ENCODE data around the gene PCTP. TPM values are rescaled to one million over a fixed set of nuclear protein-coding genes. Genes with fewer than 3 reads are reported as not detected.

PCTP gene
- total RNA-seq, 1 donor from 2014 or later = 78.1 TPM

GRCh38 chr17:55765472-55765871 is 14.6 kb downstream of the PCTP start:
- Mint-ChIP-seq H3K4me1 (ENCODE audit: unreplicated experiment) (peaks cover 40% of the 10 kb centered on the region), H3K9me3 (ENCODE audit: unreplicated experiment) (no peaks in the 10 kb centered on the region), H3K27me3 (ENCODE audit: unreplicated experiment) (peaks cover 5% of the 10 kb centered on the region), H3K27ac (ENCODE audit: unreplicated experiment) (no peak overlapping the region), H3K36me3 (ENCODE audit: low read depth, unreplicated experiment) (peaks cover 23% of the 10 kb centered on the region), H3K4me3 (ENCODE audit: unreplicated experiment) (no peak overlapping the region)
- no peak for TF ChIP-seq CTCF (IDR thresholded peaks at IDR 0.05; ENCODE audit: unreplicated experiment)
- DNase-seq (ENCODE audit: low spot score) = no peak

DNA sequence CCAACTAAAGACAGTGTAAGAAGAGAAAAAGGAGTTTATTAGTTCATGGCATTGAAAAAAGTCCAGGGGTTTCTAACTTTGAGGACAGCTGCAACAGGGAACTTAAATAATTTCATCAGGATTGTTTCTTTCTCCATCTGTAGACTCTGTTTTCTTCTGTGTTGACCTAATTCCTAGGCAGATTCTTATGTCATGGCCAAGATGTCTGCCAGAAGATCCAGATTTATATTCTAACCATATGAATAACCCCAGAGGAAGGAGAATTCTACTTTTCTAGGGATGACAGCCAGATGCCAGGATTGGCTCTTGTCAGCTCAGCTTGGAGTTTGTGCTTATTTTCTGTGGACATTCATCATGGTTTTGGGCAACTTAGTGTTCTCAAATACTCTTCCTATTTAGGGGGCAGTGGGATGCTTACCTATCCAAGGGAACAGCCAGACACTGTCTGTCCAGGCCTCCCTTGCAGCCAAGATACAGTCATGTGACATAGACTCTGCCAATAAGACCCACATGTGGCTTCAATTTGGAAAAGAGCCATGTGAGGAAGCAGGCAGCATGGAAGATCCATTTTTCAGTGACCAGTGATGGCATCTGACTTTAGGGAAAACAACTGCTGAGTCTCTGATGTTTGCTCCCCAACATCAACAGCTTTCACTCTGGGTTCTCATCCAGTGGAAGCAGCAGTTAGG is 18.2 kb downstream of the PCTP start:
- DNase-seq (ENCODE audit: low spot score) = no peak
- peaks cover 3% of the 10 kb centered on the region for H3K27me3 Mint-ChIP-seq (ENCODE audit: unreplicated experiment)
- no peak overlapping the region for H3K4me3 Mint-ChIP-seq (ENCODE audit: unreplicated experiment)
- no peaks in the 10 kb centered on the region for H3K9me3 Mint-ChIP-seq (ENCODE audit: unreplicated experiment)
- H3K27ac Mint-ChIP-seq (ENCODE audit: unreplicated experiment) = no peak overlapping the region
- peaks cover 14% of the 10 kb centered on the region for H3K4me1 Mint-ChIP-seq (ENCODE audit: unreplicated experiment)
- H3K36me3 Mint-ChIP-seq (ENCODE audit: low read depth, unreplicated experiment) = peaks cover 29% of the 10 kb centered on the region
- no peak for TF ChIP-seq CTCF (IDR thresholded peaks at IDR 0.05; ENCODE audit: unreplicated experiment)

DNA sequence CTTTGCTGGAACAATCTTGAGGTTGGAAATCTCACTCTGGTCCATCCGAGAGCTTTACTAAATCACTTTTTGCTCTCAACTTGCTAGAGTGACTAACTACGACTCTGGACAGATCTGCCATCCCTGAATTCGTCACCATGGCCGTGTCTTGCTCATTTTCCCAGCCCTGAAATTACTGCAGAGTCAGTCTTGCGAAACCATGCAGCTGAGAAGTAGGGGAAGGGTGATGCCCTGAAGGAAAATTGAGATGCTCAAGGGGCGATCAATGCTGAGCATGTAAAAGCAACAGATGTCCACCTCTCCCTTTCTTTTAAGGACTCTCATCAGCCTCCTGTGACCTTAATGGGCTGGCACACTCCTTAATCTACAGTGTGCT is 18.8 kb downstream of the PCTP start:
- H3K36me3 Mint-ChIP-seq (ENCODE audit: low read depth, unreplicated experiment) = peaks cover 29% of the 10 kb centered on the region
- DNase-seq (ENCODE audit: low spot score) = no peak
- H3K27me3 Mint-ChIP-seq (ENCODE audit: unreplicated experiment) = peaks cover 3% of the 10 kb centered on the region
- H3K9me3 Mint-ChIP-seq (ENCODE audit: unreplicated experiment) = no peaks in the 10 kb centered on the region
- no peak for TF ChIP-seq CTCF (IDR thresholded peaks at IDR 0.05; ENCODE audit: unreplicated experiment)
- peaks cover 9% of the 10 kb centered on the region for H3K4me1 Mint-ChIP-seq (ENCODE audit: unreplicated experiment)
- no peak overlapping the region for H3K4me3 Mint-ChIP-seq (ENCODE audit: unreplicated experiment)
- H3K27ac Mint-ChIP-seq (ENCODE audit: unreplicated experiment) = no peak overlapping the region

DNA sequence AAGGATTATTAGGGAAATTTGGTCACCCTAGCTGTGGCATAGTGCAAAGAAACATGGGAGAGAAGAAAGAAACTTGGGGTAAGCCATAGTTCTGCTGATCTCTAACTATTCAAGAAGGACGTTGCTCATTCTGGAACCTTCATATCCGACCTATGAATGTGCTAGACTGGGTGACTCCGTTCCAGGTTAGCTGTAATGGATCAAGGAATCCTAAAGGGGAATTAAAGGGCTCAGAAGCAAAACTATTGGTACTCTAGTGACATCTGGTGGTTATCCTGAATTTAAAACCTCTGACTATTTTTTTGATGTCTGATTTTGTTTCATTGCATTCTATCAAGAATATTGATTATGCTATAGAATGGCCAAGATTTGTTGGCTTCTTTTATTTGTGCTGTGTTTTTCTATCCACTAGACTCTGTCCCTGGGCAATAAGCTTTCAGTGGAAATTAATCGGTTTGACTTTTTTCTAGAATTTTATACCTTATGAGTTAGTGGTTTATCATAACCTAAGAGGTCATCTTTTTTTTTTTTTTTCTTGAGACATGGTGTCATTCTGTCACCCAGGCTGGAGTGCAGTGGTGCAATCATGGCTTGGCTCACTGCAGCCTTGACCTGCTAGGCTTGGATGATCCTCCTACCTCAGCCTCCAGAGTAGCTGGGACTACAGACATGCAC is 19.5 kb downstream of the PCTP start:
- no peaks in the 10 kb centered on the region for H3K9me3 Mint-ChIP-seq (ENCODE audit: unreplicated experiment)
- no peak overlapping the region for H3K4me3 Mint-ChIP-seq (ENCODE audit: unreplicated experiment)
- H3K36me3 Mint-ChIP-seq (ENCODE audit: low read depth, unreplicated experiment) = peaks cover 29% of the 10 kb centered on the region
- DNase-seq (ENCODE audit: low spot score) = no peak
- peaks cover 3% of the 10 kb centered on the region for H3K27me3 Mint-ChIP-seq (ENCODE audit: unreplicated experiment)
- H3K4me1 Mint-ChIP-seq (ENCODE audit: unreplicated experiment) = peaks cover 4% of the 10 kb centered on the region
- H3K27ac Mint-ChIP-seq (ENCODE audit: unreplicated experiment) = no peak overlapping the region
- peak; percentile 59 for TF ChIP-seq CTCF (IDR thresholded peaks at IDR 0.05; ENCODE audit: unreplicated experiment)

DNA sequence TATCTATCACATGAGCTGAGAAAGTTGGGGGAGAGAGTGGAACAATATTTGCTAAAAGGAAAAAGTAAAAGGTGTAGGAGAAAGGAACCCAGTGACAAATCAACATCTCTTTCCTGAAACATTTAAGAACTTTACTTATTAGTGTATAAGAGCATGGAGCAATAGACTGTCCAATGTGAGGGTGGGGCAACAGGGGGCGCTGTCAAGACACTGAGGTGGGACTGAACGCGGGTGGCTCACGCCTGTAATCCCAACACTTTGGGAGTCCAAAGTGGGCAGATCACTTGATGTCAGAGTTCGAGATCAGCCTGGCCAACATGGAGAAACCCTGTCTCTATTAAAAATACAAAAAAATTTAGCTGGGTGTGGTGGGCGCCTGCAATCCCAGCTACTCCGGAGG is 21.2 kb downstream of the PCTP start:
- peaks cover 3% of the 10 kb centered on the region for H3K27me3 Mint-ChIP-seq (ENCODE audit: unreplicated experiment)
- DNase-seq (ENCODE audit: low spot score) = no peak
- TF ChIP-seq CTCF (IDR thresholded peaks at IDR 0.05; ENCODE audit: unreplicated experiment) = no peak
- H3K4me3 Mint-ChIP-seq (ENCODE audit: unreplicated experiment) = no peak overlapping the region
- H3K4me1 Mint-ChIP-seq (ENCODE audit: unreplicated experiment) = no peaks in the 10 kb centered on the region
- H3K27ac Mint-ChIP-seq (ENCODE audit: unreplicated experiment) = no peak overlapping the region
- H3K36me3 Mint-ChIP-seq (ENCODE audit: low read depth, unreplicated experiment) = peaks cover 38% of the 10 kb centered on the region
- no peaks in the 10 kb centered on the region for H3K9me3 Mint-ChIP-seq (ENCODE audit: unreplicated experiment)

Measured in endothelial cell (in vitro differentiated cells).